Measurements from ENCODE around the gene CBX4. TPM values are rescaled to one million over a fixed set of nuclear protein-coding genes. Genes with fewer than 3 reads are reported as not detected.
A peak's percentile ranks its signal among the peaks of the same experiment; 100 is the strongest.

CBX4 gene
- total and polyA plus RNA-seq, 2 of the 13 experiments (the other 11 are each of a cell fraction or from before 2014, with no cell fraction given) = 25.8 to 50.8 TPM

DNA sequence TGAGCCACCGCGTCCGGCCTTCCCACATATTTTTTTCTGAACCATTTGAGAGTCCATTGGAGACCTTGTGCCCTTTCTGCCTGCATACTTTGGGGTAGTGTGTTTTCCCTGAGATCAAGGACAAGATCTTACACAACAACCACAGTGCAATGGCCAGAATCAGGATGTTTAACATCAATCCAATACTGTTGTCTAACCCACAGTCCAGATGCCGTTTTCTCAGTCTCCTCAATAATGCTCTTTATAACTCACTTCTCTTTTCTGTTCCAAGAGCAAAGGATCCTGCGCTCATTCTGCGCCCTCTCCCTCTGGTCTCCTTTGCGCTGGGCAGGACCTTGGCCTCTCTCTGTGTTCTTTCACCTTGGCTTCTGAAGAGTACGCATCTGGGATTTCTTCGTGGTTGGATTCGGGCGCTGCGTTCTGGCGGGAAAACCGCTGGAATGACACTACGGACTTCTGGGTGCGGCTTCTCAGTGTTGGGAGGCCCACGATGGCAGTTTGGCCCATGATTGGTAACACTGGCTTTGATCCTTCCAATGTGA, 16.6 kb downstream of the CBX4 start (continued):
- TF ChIP-seq ZNF143 (CRISPR knock-in tag; IDR thresholded peaks at IDR 0.05) (peak; percentile 69), ZBTB7A (CRISPR knock-in tag; IDR thresholded peaks at IDR 0.05) (no peak), BRF2 (CRISPR knock-in tag; IDR thresholded peaks at IDR 0.05) (no peak), MATR3 (CRISPR knock-in tag; IDR thresholded peaks at IDR 0.05) (no peak), ZNF772 (CRISPR knock-in tag; IDR thresholded peaks at IDR 0.05) (peak; percentile 13), ZNF691 (CRISPR knock-in tag; IDR thresholded peaks at IDR 0.05; ENCODE audit: borderline replicate concordance, low read depth) (peak; percentile 36; the same call in 1 of the 2 replicates), ZFP36L1 (CRISPR knock-in tag; IDR thresholded peaks at IDR 0.05) (no peak), BCL6 (CRISPR knock-in tag; IDR thresholded peaks at IDR 0.05) (peak; percentile 92), ZBTB26 (CRISPR knock-in tag; IDR thresholded peaks at IDR 0.05; ENCODE audit: borderline replicate concordance) (peak; percentile 43; the same call in 1 of the 2 replicates), HOMEZ (CRISPR knock-in tag; IDR thresholded peaks at IDR 0.05; ENCODE audit: low read depth) (peak; percentile 48; the same call in 1 of the 2 replicates), U2AF2 (IDR thresholded peaks at IDR 0.05; ENCODE audit: low read depth, low read length) (no peak), ZNF230 (CRISPR knock-in tag; IDR thresholded peaks at IDR 0.05) (peak; percentile 80), ZNF530 (CRISPR knock-in tag; IDR thresholded peaks at IDR 0.05; ENCODE audit: low read depth) (no peak), NCOA2 (CRISPR knock-in tag; IDR thresholded peaks at IDR 0.05) (peak; percentile 92), MED1 (CRISPR knock-in tag; IDR thresholded peaks at IDR 0.05) (peak; percentile 97), NFIB (CRISPR knock-in tag; IDR thresholded peaks at IDR 0.05; ENCODE audit: borderline replicate concordance) (no peak), TBL1XR1 (IDR thresholded peaks at IDR 0.05; ENCODE audit: borderline replicate concordance, low read length, partially characterized antibody) (no peak)
- TF ChIP-seq, protein P1, sequence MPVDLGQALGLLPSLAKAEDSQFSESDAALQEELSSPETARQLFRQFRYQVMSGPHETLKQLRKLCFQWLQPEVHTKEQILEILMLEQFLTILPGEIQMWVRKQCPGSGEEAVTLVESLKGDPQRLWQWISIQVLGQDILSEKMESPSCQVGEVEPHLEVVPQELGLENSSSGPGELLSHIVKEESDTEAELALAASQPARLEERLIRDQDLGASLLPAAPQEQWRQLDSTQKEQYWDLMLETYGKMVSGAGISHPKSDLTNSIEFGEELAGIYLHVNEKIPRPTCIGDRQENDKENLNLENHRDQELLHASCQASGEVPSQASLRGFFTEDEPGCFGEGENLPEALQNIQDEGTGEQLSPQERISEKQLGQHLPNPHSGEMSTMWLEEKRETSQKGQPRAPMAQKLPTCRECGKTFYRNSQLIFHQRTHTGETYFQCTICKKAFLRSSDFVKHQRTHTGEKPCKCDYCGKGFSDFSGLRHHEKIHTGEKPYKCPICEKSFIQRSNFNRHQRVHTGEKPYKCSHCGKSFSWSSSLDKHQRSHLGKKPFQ (CRISPR knock-in tag; IDR thresholded peaks at IDR 0.05; ENCODE audit: insufficient replicate concordance) = peak; percentile 98
- TF ChIP-seq, protein P2, sequence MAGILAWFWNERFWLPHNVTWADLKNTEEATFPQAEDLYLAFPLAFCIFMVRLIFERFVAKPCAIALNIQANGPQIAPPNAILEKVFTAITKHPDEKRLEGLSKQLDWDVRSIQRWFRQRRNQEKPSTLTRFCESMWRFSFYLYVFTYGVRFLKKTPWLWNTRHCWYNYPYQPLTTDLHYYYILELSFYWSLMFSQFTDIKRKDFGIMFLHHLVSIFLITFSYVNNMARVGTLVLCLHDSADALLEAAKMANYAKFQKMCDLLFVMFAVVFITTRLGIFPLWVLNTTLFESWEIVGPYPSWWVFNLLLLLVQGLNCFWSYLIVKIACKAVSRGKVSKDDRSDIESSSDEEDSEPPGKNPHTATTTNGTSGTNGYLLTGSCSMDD (CRISPR knock-in tag; IDR thresholded peaks at IDR 0.05) = no peak
- TF ChIP-seq, protein P3, sequence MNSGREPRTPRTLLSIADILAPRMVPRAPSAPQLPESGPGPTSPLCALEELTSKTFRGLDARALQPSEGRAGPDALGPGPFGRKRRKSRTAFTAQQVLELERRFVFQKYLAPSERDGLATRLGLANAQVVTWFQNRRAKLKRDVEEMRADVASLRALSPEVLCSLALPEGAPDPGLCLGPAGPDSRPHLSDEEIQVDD (CRISPR knock-in tag; IDR thresholded peaks at IDR 0.05; ENCODE audit: borderline replicate concordance) = no peak
